Kidney capillary endothelial cell (primary cell): ENCODE results near the gene SLC9B1.
"Not testable (repeated sequence)": the region's sequence is repeated elsewhere in the genome, so short reads cannot be mapped to it uniquely, and the experiment has no call there.

Experiments used
- DNase-seq: peaks from one replicate; pipeline ENCODE4 v3.0.0-alpha.2; 2018; ENCODE audit warnings: low spot score

The SLC9B1 gene

GRCh38 chr4:102877477-102878106 lies 141.9 kb downstream of the SLC9B1 start:
- not testable (repeated sequence) for DNase-seq

GRCh38 chr4:102871772-102872171 lies 147.7 kb downstream of the SLC9B1 start:
- DNase-seq, result no peak

GRCh38 chr4:102869569-102870197 lies 149.8 kb downstream of the SLC9B1 start:
- no peak for DNase-seq

- peak; percentile 81 for DNase-seq
Observed at GRCh38 chr4:102868781-102869568, 150.5 kb downstream of the SLC9B1 start, which contains the start of gene CISD2. Gene CISD2 (plus strand): TSS chr4:102868992. CDS start chr4:102869085, 93 bp downstream.

GRCh38 chr4:102868153-102868780 lies 151.2 kb downstream of the SLC9B1 start:
- no peak for DNase-seq

- no peak for DNase-seq
Observed at GRCh38 chr4:102867278-102868152, 152.0 kb downstream of the SLC9B1 start.

GRCh38 chr4:102865327-102865726 lies 154.2 kb downstream of the SLC9B1 start:
- DNase-seq, result not testable (repeated sequence)

GRCh38 chr4:102862747-102863146 lies 156.8 kb downstream of the SLC9B1 start:
- DNase-seq, result no peak

GRCh38 chr4:102862016-102862415 lies 157.5 kb downstream of the SLC9B1 start:
- DNase-seq, result no peak

- DNase-seq, result no peak
Observed at GRCh38 chr4:102860611-102861324, 158.7 kb downstream of the SLC9B1 start.

GRCh38 chr4:102858828-102859464 lies 160.6 kb downstream of the SLC9B1 start:
- DNase-seq, result no peak
